ENCODE measurements around the gene FBXO46. TPM values are rescaled to one million over a fixed set of nuclear protein-coding genes. Genes with fewer than 3 reads are reported as not detected.

FBXO46 gene, protein sequence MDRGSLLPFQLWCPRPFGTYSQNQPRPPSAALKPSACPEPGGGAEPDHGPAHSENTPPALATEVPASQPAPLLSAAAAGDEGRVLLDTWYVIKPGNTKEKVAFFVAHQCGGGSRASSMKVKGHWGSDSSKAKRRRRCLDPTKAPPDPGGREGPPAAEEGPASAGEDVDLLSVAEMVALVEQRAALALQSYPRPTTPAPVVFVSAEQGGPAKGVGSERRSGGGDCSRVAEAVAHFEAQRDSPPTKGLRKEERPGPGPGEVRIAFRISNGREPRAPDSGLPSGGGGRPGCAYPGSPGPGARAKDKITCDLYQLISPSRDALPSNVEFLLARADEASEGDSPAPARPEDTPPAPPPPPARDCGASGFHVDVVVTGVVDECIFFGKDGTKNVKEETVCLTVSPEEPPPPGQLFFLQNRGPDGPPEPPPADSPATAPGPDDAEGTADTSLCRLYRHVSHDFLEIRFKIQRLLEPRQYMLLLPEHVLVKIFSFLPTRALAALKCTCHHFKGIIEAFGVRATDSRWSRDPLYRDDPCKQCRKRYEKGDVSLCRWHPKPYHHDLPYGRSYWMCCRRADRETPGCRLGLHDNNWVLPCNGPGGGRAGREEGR
- total RNA-seq, result 7.8 TPM

DNA sequence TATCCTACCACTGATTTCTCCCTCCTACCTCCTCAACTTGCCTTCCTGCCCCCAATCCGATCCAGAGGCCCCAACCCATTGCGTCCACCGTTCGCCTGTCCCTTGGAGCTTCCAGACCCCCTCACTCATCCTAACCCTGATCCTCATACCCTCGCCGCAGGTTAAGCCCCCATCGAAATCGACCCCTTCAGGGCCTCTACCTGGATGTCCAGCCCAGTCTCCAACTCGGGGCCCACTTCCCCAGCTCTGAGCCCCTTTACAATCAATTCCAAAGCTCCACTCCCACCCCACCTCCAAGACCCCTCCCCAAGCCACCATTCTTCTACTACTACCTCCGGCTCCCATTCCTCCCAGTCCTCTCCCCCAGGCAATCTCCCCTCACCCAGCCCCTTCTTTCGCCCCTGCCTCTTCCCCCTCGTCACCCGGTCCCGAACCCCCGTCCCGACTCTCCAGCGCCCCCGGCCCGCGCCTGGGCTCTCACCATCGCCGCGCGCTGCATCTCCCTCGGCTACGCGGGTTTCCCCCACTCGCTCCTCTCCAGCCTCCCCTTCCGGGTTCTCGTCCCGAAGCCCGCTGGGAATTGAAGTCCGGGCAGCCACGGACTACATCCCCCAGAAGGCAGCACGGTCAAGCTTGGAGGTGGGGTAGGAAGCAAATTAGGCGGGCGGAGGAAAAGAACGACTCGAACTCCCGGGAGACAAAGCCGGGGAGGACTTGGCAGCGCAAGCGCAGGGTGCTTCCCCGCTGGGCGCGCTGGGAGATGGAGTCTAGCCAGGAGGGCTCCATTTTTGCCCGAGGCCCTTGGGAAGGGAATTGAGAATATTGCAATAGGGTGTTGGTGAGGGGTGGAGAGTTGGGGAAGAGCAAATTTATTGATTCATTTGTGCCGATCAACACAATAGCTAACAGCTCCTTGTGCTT is at the start of gene FBXO46:
Gene FBXO46, minus strand, starts transcription at position 529 of the 921 bp plus-strand sequence. CDS start 17,401 bp downstream, outside the sequence.

DNA sequence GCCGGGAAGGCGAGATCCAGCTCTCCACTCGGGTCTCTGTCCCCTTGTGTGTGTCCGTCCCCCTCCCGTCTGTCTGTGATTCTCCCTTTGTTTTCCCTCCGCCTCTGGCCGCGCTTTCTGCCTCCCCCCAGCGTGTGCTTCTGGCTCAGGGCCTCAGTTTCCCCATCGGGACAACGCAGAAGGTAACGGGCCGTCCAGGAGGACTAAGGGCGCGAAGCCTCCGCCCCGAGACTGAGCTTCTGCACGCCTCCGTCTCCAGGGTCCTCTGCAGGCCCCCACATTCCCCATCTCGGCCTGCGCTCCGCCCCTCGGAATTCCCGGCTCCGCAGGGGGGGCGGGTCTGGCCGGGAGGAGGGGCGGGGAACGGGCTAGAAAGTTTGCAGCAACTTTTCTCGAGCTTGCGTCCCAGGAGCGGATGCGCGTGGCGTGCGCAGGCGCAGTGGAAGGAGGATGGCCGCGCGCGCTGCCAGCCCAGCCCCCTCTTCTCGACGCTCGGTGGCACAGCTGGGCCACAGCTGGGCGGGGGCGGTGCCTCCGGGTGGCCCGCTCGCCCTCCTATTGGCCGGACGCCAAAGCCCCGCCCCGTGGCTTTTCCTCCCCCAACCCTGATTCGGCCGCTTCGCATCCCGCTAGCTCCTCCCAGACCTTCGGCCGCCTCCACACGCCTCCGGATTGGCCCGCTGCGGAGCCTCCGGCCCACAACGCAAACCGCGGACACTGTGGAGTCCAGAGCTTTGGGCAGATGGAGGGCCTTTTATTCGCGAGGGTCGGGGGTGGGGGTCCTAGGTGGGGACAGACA is 38.5 kb upstream of the FBXO46 start, which contains the start of gene SIX5:
Gene SIX5, minus strand, starts transcription at position 269 of the 799 bp plus-strand sequence. CDS start 408 bp downstream, outside the sequence.

DNA sequence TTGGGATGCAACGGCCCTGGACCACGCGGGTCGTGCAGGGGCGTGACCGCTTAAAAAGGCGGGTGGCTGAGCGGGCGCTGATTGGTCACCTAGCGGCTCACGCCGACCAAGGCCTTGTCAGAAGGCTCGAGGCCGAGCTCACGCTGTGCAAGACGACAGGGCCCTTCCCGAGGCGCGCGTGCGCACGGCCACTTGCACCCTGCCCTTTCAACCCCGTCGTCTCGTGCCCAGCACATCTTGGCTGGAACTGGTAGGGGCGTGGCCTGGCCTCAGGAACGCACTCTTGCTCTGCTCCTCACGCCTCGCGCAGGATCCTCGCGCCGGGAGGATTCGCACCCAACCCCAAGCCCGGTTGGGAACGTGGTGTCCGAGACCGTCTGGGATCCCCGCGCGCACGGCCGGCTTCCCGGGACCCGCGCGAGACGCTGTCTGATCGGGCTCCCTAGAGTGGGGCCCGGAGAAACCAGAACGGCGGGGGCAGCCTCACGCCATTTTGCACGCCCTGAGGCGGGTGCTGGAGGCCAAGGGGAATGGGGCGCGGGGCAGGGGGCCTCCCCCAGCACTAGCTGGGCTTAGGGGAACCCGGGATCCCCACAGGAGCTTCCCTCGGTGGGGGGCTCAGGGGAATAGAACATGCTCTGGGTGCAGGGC is 2.6 kb upstream of the FBXO46 start, which contains the start of gene MEIOSIN:
Gene MEIOSIN, plus strand, starts transcription at position 280 of the 651 bp plus-strand sequence. CDS start 1,938 bp downstream, outside the sequence.

DNA sequence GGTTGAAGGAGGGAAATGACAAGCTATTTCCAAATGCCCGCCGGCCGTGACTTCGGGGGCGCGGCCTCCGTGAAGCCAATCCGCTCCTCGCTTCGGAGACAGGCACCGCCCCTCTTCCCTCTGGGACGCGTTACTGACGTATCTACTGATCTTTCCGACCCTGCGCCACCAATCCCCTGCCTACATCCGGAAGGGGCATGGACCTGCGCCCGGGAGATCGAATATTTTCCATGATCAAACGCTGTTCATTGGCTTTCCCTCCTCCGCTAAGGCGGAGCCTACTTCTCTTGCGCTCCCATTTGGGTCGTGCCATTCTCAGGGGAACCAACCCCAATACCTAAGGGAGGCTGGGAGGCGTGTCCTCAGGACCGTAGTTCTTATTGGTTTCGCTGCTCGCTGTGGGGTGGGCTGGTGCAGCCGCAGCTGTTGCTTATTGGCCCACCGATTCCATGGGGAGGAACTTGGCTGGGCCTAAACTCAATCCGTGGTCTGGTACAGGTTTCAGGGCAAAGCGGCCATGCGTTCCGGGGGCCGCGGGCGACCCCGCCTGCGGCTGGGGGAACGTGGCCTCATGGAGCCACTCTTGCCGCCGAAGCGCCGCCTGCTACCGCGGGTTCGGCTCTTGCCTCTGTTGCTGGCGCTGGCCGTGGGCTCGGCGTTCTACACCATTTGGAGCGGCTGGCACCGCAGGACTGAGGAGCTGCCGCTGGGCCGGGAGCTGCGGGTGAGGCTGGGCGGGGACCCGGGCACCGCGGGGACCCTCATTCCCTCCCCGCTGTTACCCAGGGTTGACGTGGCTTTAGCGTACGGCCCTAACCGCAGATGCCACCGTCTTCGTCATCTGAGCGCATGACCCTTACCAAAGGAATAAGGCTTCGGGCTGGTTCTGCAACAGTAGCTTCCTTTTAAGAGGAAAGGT is 38.2 kb downstream of the FBXO46 start, which contains the start of gene QPCTL:
Gene QPCTL, plus strand, starts transcription at position 480 of the 919 bp plus-strand sequence. Its CDS starts 38 bp downstream, at position 518.

DNA sequence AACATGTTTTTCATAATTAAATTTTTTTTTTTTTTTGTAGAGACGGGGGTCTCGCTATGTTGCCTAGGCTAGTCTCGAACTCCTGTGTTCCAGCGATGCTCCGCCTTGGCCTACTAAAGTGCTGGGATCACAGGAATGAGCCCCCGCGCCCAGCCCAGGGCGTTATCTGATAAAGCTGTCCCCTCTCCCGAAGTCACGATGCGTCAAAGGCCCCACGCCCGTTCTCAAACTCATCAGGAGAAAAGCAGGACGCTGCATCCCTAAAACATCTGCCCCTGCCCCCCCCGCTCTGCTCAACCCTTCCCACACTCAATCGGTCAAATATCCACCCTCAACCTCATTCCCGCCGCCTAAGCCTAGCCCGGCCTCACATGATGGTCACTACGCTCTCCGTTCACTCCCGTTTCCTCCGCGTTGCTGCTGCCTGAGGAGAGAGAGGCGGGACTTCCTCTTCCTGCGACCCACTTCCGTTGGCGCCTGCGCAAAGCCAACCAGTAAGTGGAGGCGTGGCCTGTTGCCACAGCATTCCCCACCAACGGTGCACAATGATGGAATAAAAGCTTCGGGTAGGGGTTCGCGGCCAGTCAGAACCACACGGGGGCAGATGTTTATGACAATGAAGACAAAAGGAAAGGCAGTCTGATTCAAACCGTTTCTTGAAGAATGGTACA is 39.0 kb downstream of the FBXO46 start, which contains the start of gene SNRPD2:
Gene SNRPD2, minus strand, starts transcription at position 438 of the 671 bp plus-strand sequence. Its CDS starts 65 bp downstream, at position 373.

DNA sequence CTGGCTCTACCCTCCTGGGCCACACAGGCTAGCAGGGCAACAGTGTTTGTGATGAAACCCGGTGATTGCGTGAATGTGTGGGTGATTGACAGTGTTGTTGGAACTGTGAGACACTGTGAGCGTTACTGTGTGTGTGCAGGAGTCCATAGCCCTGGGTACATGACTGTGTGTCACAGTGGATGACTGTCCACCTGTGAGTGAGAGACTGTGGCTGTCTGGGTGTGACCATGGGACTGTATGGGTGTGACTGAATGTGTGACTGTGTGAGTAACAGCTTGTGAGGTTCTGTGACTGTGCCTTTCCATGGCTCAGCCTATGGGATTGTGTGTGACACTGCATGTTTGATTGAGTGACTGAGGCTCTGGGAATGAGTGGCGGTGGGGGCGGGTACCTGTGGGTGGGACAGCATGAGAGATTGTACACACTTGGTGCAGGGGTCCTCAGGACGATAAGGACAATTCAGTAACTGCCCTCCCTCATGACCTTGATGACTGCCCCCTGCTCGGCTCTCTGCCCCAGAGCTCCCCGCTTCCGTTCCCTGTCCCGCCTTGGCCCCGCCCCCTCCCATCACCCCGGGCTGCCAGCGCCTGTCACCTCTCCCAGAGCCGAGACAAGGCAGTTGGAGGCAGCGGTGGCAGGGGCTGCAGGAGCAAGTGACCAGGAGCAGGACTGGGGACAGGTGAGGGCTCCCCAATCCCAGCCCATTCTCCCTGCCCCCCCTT is 62.9 kb downstream of the FBXO46 start, which contains the start of gene GIPR:
Gene GIPR, plus strand, starts transcription at position 602 of the 722 bp plus-strand sequence. CDS start 1,300 bp downstream, outside the sequence.

Small RNA genes lying within 50 kb of the gene (small RNA-seq; reads per million reads assigned to genes)
- not detected for gene MIR642A

Other genes starting within 250 kb of the FBXO46 start
- gene RTN2, start 233.8 kb downstream of the FBXO46 start, total RNA-seq, result 59.1 TPM
- 1.2 TPM for gene PPM1N, start 232.5 kb downstream of the FBXO46 start, total RNA-seq
- 15.7 TPM for gene VASP, start 223.4 kb downstream of the FBXO46 start, total RNA-seq
- 4.8 TPM for gene OPA3, start 146.1 kb downstream of the FBXO46 start, total RNA-seq
- 0.23 TPM for gene GPR4, start 128.7 kb downstream of the FBXO46 start, total RNA-seq
- 42.2 TPM for gene EML2, start 91.5 kb downstream of the FBXO46 start, total RNA-seq
- gene GIPR, start 62.7 kb downstream of the FBXO46 start, total RNA-seq, result not detected
- gene SNRPD2, start 38.9 kb downstream of the FBXO46 start, total RNA-seq, result 132 TPM
- 4.4 TPM for gene QPCTL, start 38.2 kb downstream of the FBXO46 start, total RNA-seq
- not detected for gene MEIOSIN, start 2.5 kb upstream of the FBXO46 start, total RNA-seq
- 1.8 TPM for gene SIX5, start 38.4 kb upstream of the FBXO46 start, total RNA-seq
- 20.3 TPM for gene DMPK, start 51.6 kb upstream of the FBXO46 start, total RNA-seq
- gene DMWD, start 61.9 kb upstream of the FBXO46 start, total RNA-seq, result 48.2 TPM
- gene RSPH6A, start 84.4 kb upstream of the FBXO46 start, total RNA-seq, result 0.23 TPM
- gene SYMPK, start 132.3 kb upstream of the FBXO46 start, total RNA-seq, result 19.6 TPM
- not detected for gene FOXA3, start 133.4 kb upstream of the FBXO46 start, total RNA-seq
- gene IRF2BP1, start 155.2 kb upstream of the FBXO46 start, total RNA-seq, result 28.4 TPM
- gene MYPOP, start 171.7 kb upstream of the FBXO46 start, total RNA-seq, result 1.4 TPM
- not detected for gene NANOS2, start 183.9 kb upstream of the FBXO46 start, total RNA-seq
- 15.9 TPM for gene NOVA2, start 243.0 kb upstream of the FBXO46 start, total RNA-seq

Data from diencephalon (tissue), 1 donor.